Nephron progenitor cell (in vitro differentiated cells): Measurements from ENCODE around the gene KCNQ2.

Source experiments
- DNase-seq: peaks from one replicate; pipeline ENCODE4 v3.0.0; 2021
- H3K27ac Mint-ChIP-seq: 2 replicates; pipeline ENCODE4 v1.8.0; 2021; ENCODE audit warnings: mild to moderate bottlenecking, moderate library complexity, mixed read lengths
- H3K27me3 Mint-ChIP-seq: 2 replicates; pipeline ENCODE4 v1.8.0; 2021; ENCODE audit warnings: mild to moderate bottlenecking, low read depth, mixed read lengths; ENCODE audit not compliant: poor library complexity
- H3K36me3 Mint-ChIP-seq: 2 replicates; pipeline ENCODE4 v1.8.0; 2021; ENCODE audit warnings: low read depth, mixed read lengths
- H3K4me1 Mint-ChIP-seq: 2 replicates; pipeline ENCODE4 v1.8.0; 2021; ENCODE audit warnings: mixed read lengths
- H3K4me3 Mint-ChIP-seq: 2 replicates; pipeline ENCODE4 v1.8.0; 2021; ENCODE audit warnings: mild to moderate bottlenecking, moderate library complexity, mixed read lengths
- H3K9me3 Mint-ChIP-seq: 2 replicates; pipeline ENCODE4 v1.8.0; 2021; ENCODE audit warnings: mild to moderate bottlenecking, moderate library complexity, mixed read lengths
- CTCF ChIP-seq: fragments of 200-600 bp; sonication (generic); IDR thresholded peaks from 2 replicates; pipeline ENCODE4 v1.5.0; 2021; ENCODE audit warnings: antibody characterized with exemption

Gene KCNQ2

GRCh38 chr20:63387917-63388316 is 84.5 kb downstream of the KCNQ2 start:
- Mint-ChIP-seq H3K27ac (no peak overlapping the region), H3K27me3 (peaks cover 60% of the 10 kb centered on the region), H3K4me3 (no peak overlapping the region), H3K4me1 (peaks cover 4% of the 10 kb centered on the region), H3K9me3 (peaks cover 79% of the 10 kb centered on the region), H3K36me3 (no peaks in the 10 kb centered on the region)
- TF ChIP-seq CTCF = no peak
- no peak for DNase-seq

GRCh38 chr20:63387393-63387792 is 85.1 kb downstream of the KCNQ2 start:
- no peak for DNase-seq
- H3K9me3 Mint-ChIP-seq = peaks cover 77% of the 10 kb centered on the region
- TF ChIP-seq CTCF = no peak
- no peak overlapping the region for H3K27ac Mint-ChIP-seq
- H3K4me1 Mint-ChIP-seq = peaks cover 4% of the 10 kb centered on the region
- H3K36me3 Mint-ChIP-seq = no peaks in the 10 kb centered on the region
- H3K4me3 Mint-ChIP-seq = no peak overlapping the region
- peaks cover 61% of the 10 kb centered on the region for H3K27me3 Mint-ChIP-seq

- Mint-ChIP-seq H3K27ac (no peak overlapping the region), H3K4me3 (no peak overlapping the region), H3K4me1 (peaks cover 4% of the 10 kb centered on the region), H3K9me3 (peaks cover 69% of the 10 kb centered on the region), H3K27me3 (peaks cover 54% of the 10 kb centered on the region), H3K36me3 (no peaks in the 10 kb centered on the region)
- no peak for DNase-seq
- no peak for TF ChIP-seq CTCF
Observed at GRCh38 chr20:63386491-63386890, 86.0 kb downstream of the KCNQ2 start.

GRCh38 chr20:63385819-63386218 is 86.6 kb downstream of the KCNQ2 start:
- peaks cover 9% of the 10 kb centered on the region for H3K4me1 Mint-ChIP-seq
- no peak overlapping the region for H3K27ac Mint-ChIP-seq
- no peaks in the 10 kb centered on the region for H3K36me3 Mint-ChIP-seq
- TF ChIP-seq CTCF = no peak
- peaks cover 63% of the 10 kb centered on the region for H3K9me3 Mint-ChIP-seq
- H3K4me3 Mint-ChIP-seq = no peak overlapping the region
- H3K27me3 Mint-ChIP-seq = peaks cover 57% of the 10 kb centered on the region
- DNase-seq = no peak

- TF ChIP-seq CTCF = no peak
- Mint-ChIP-seq H3K4me3 (no peak overlapping the region), H3K27ac (no peak overlapping the region), H3K27me3 (peaks cover 48% of the 10 kb centered on the region), H3K4me1 (peaks cover 9% of the 10 kb centered on the region), H3K9me3 (peaks cover 48% of the 10 kb centered on the region), H3K36me3 (no peaks in the 10 kb centered on the region)
- no peak for DNase-seq
Observed at GRCh38 chr20:63384336-63384735, 88.1 kb downstream of the KCNQ2 start.

- H3K36me3 Mint-ChIP-seq = no peaks in the 10 kb centered on the region
- TF ChIP-seq CTCF = no peak
- peaks cover 40% of the 10 kb centered on the region for H3K9me3 Mint-ChIP-seq
- H3K27ac Mint-ChIP-seq = no peak overlapping the region
- no peak overlapping the region for H3K4me3 Mint-ChIP-seq
- peaks cover 17% of the 10 kb centered on the region for H3K4me1 Mint-ChIP-seq
- no peak for DNase-seq
- peaks cover 43% of the 10 kb centered on the region for H3K27me3 Mint-ChIP-seq
Observed at GRCh38 chr20:63383556-63383955, 88.9 kb downstream of the KCNQ2 start.
